CD4-positive, alpha-beta memory T cell (primary cell): ENCODE results near the gene CDC42BPB. TPM values are rescaled to one million over a fixed set of nuclear protein-coding genes. Genes with fewer than 3 reads are reported as not detected.

Source experiments
- CTCF ChIA-PET: fragments of 350-600 bp; sonication (Branson Sonifier 250); formaldehyde crosslinking; loops from one replicate; lab custom pipeline; 2021; ENCODE audit warnings: inconsistent platforms; ENCODE audit not compliant: partially characterized antibody; lab: Charles Lee
- POLR2A ChIA-PET: fragments of 350-600 bp; sonication (Branson Sonifier 250); formaldehyde crosslinking; loops from one replicate; lab custom pipeline; 2021; ENCODE audit not compliant: partially characterized antibody; lab: Charles Lee
- DNase-seq, 5 donors: peaks; one replicate each; pipeline versions ENCODE4 v3.0.0 to v3.0.0-alpha.2; 2020 to 2022; ENCODE audit warnings: mixed read lengths in 1 of 5
- H3K27ac ChIP-seq: one replicate; pipeline ENCODE4 v1.7.0; 2013; ENCODE audit warnings: low read depth, low read length
- H3K27me3 ChIP-seq: 2 replicates; pipeline ENCODE4 v1.7.0; 2013; ENCODE audit warnings: mild to moderate bottlenecking, low read length, moderate library complexity; ENCODE audit not compliant: insufficient read depth
- H3K36me3 ChIP-seq: 2 replicates; pipeline ENCODE4 v1.7.0; 2013; ENCODE audit warnings: mild to moderate bottlenecking, low read length, moderate library complexity; ENCODE audit not compliant: insufficient read depth
- H3K4me1 ChIP-seq: 2 replicates; pipeline ENCODE4 v1.7.0; 2013; ENCODE audit warnings: mild to moderate bottlenecking, low read length, moderate library complexity; ENCODE audit not compliant: insufficient read depth
- H3K4me3 ChIP-seq, 2 donors: one replicate each; pipeline ENCODE4 v1.7.0; 2013; ENCODE audit warnings: low read length in 2 of 2, mild to moderate bottlenecking in 1 of 2
- H3K9me3 ChIP-seq, 2 donors: one replicate each; pipeline ENCODE4 v1.7.0; 2013; ENCODE audit warnings: low read length in 2 of 2, control low read depth in 1 of 2; ENCODE audit not compliant: control insufficient read depth in 1 of 2
- H3K27ac Mint-ChIP-seq, 7 donors: one replicate each; pipeline ENCODE4 v1.8.0; 2020 to 2021; ENCODE audit warnings: mixed read lengths in 7 of 7, mild to moderate bottlenecking in 6 of 7, inconsistent platforms in 3 of 7, moderate library complexity in 3 of 7
- H3K27me3 Mint-ChIP-seq, 2 donors: one replicate each; pipeline ENCODE4 v1.8.0; 2020 to 2021; ENCODE audit warnings: mixed read lengths in 2 of 2
- H3K36me3 Mint-ChIP-seq, 2 donors: one replicate each; pipeline ENCODE4 v1.8.0; 2020 to 2021; ENCODE audit warnings: mixed read lengths in 2 of 2, inconsistent platforms in 1 of 2, mild to moderate bottlenecking in 1 of 2
- H3K4me1 Mint-ChIP-seq, 4 donors: one replicate each; pipeline ENCODE4 v1.8.0; 2020 to 2021; ENCODE audit warnings: mixed read lengths in 4 of 4, mild to moderate bottlenecking in 1 of 4
- H3K4me3 Mint-ChIP-seq, 8 donors: one replicate each; pipeline ENCODE4 v1.8.0; 2020 to 2021; ENCODE audit warnings: mixed read lengths in 8 of 8, mild to moderate bottlenecking in 7 of 8, moderate library complexity in 6 of 8, inconsistent platforms in 3 of 8
- H3K9me3 Mint-ChIP-seq, 8 donors: one replicate each; pipeline ENCODE4 v1.8.0; 2020 to 2021; ENCODE audit warnings: mixed read lengths in 8 of 8, mild to moderate bottlenecking in 5 of 8, inconsistent platforms in 3 of 8, moderate library complexity in 1 of 8
- intact Hi-C: fragments of 100-400 bp; cut with micrococcal nuclease; formaldehyde crosslinking; loops from one replicate; pipeline ENCODE4 v1.15.1; 2023
- polyA plus RNA-seq, 2 donors: library from polyadenylated mRNA; unstranded; fragments of 300-500 nt; fragmentation: Illumina TruSeq; gene quantifications; one replicate each; pipeline ENCODE4 v1.2.3, GENCODE V29; 2021
- total RNA-seq, 2 experiments: library from RNA; stranded (reverse); gene quantifications; one replicate each; pipeline ENCODE4 v1.2.3, GENCODE V29; 2021

Gene CDC42BPB
- total and polyA plus RNA-seq, 4 experiments from 2014 or later, result 0.02 to 8.4 (median 4.1) TPM

DNA sequence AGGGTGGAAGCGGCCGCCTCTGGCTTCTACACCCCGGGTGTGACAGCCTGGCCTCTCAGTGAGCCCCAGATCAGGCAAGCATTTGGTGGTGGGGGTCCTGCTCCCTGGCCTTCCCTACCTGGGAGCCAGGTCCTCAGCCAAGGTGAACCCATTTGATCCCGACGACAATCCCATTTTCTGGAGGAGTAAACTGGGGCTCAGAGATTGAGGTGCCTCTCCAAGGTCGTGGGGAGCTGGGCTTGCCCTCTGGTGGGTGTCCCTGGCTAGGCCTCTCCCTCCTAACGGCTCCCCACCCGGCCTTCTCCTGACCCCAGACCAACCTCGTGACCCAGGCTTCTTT, 34.5 kb upstream of the CDC42BPB start:
- Histone ChIP-seq H3K9me3 (no peaks in the 10 kb centered on the region), H3K27ac (no peak overlapping the region), H3K36me3 (no peaks in the 10 kb centered on the region), H3K4me3 (no peak overlapping the region), H3K27me3 (no peaks in the 10 kb centered on the region), H3K4me1 (peaks cover 10% of the 10 kb centered on the region)
- Mint-ChIP-seq H3K4me3 (peak overlapping the region in 3 of 8 donors; percentile 5 to 49 (median 10)), H3K4me1 (peaks cover 0 to 4% (median 0%) of the 10 kb centered on the region in 4 donors), H3K9me3 (no peaks in the 10 kb centered on the region), H3K36me3 (no peaks in the 10 kb centered on the region), H3K27me3 (peaks cover 0 to 7% of the 10 kb centered on the region in 2 donors), H3K27ac (no peak overlapping the region)
- POLR2A ChIA-PET, result no interaction called here
- intact Hi-C loops, result loop anchor here (1.0 to 2.0 kb wide), 3 partner anchors 14 to 398 kb away; no protein-coding TSS in a partner anchor
- CTCF ChIA-PET, result interaction anchor here (0.8 to 2.3 kb wide), 6 partner anchors 9 to 398 kb away, joined by 3 to 14 read pairs (median 4); no protein-coding TSS in a partner anchor
- no peak for DNase-seq

DNA sequence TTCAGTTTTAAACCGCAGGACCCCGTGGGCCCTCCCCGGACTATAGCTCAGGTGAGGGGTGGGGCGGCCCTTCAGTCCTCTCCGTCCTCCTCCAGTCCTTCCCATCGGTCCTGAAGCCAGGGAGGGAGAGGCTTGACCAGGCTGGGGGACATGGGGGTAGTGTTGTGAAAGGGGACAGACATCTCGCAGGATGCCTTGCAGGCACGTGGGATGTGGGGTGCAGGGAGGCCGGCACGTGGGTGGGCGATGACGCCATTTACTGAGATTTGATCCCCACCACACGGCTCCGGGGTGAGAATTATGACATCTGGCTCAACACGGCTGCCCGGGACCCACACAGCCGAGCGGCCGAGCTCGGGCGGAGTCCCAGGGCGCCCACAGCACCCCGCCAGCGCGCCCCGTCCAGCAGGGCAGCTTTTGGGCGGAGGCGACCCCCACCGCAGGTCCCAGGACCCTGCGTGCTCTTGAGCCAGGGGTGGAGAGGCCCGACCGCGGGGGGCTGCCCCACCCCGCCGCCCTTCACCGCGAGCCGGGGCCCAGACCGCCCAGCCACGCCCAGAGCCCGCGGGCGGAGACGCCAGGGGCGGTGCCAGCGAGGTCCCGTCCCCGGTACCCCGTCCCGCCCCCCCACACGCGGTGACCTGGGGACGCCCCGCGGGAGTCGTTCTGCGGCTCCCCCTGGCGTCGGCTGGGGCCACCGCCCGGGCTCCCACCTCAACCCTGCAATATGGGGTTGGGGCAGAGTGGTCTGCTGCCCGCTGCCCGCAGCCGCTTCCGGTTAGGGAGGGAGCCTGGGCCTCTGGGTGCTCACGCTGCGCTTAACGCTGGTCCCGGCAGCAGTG, 33.9 kb upstream of the CDC42BPB start:
- Histone ChIP-seq H3K36me3 (no peaks in the 10 kb centered on the region), H3K27ac (no peak overlapping the region), H3K9me3 (no peaks in the 10 kb centered on the region), H3K4me1 (peaks cover 10% of the 10 kb centered on the region), H3K4me3 (peak overlapping the region in 1 of 2 donors; percentile 45), H3K27me3 (no peaks in the 10 kb centered on the region)
- Mint-ChIP-seq H3K36me3 (no peaks in the 10 kb centered on the region), H3K9me3 (no peaks in the 10 kb centered on the region), H3K27me3 (peaks cover 3 to 7% of the 10 kb centered on the region in 2 donors), H3K4me1 (peaks cover 0 to 4% (median 0%) of the 10 kb centered on the region in 4 donors), H3K27ac (peak overlapping the region in 1 of 7 donors; percentile 27), H3K4me3 (peak overlapping the region; percentile 5 to 74 (median 54))
- CTCF ChIA-PET, result interaction anchor here (1.0 to 2.3 kb wide), 5 partner anchors 12 to 397 kb away, joined by 3 to 14 read pairs (median 6); no protein-coding TSS in a partner anchor
- intact Hi-C loops, result loop anchor here (1.0 to 2.0 kb wide), 3 partner anchors 13 to 397 kb away; no protein-coding TSS in a partner anchor
- POLR2A ChIA-PET, result no interaction called here
- DNase-seq, result peak; percentile 56 to 78 (median 66)

DNA sequence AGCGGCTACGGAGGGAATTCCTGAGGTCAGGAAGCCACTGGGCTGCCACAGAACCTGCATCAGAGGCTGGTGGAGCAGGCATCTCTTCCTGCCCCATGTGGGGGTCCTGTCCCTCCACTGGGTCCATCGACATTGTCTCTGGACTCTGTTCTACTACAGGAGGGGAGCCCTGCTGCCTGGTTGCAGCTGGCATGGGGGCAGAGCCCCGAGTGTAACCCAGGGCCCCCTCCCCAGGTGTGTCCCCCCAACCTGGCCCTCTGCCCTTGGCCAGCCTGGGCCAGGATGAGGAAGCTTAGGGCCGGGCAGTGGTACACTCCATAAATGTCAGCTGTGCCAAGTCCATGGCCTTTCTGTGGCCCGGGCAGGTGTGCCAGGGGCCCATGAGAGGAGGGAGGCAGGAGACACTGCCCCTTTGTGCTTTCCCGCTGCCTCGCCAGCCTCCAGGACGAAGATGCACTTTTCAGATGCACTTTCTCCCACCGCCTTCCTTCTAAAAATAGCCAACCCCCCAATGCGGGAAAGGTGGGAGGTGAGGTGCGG, 33.2 kb upstream of the CDC42BPB start:
- CTCF ChIA-PET, result interaction anchor here (1.0 to 2.3 kb wide), 5 partner anchors 11 to 397 kb away, joined by 3 to 14 read pairs (median 6); no protein-coding TSS in a partner anchor
- H3K4me1 ChIP-seq, result peaks cover 10% of the 10 kb centered on the region
- POLR2A ChIA-PET, result no interaction called here

DNA sequence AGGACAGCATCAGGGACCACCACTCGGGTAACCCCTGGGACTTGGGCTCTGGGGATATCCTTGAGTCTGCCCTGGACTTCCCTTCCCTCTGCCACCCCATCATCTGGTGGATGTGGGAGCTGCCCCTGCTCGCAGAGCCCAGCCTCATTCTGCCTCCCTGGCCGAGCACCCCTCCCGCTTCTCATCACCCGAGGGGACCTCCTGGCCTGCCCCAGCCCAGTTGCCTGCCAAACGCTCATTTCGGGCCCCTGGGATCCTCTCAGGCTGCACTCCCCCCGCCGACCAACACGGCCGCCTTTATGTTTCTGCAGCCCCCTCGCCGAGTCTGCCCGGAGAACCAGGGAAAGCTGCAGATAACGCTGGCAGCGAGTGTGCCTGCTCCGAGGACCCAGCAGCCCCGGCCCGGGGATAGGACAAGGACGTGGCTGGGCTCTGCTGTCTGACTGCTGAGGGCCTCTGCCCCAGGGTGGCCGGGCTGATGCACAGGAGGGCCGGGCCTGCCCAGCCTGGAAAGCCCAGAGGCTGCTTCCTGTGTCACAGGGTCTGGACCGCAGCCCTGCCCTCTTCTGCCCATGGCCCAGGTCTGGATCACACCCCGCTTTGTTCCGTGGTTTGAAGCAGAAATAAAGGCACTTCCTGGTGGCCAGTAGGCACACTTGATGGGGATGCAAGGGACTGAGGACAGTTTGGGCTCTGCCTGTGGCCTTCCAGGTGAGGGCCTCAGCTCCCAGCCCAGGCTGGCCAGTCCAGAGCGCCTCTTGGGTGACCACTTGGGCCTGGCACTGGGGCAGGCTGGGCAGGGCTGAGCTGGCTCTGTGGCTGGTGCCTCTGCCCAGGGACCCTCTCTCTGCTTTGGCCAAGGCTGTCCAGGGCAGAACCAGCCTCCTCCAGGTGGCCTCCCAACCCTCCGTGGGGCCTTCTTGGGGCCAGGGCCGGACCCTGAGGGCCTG, 32.3 kb upstream of the CDC42BPB start:
- Histone ChIP-seq H3K4me1 (peaks cover 10% of the 10 kb centered on the region), H3K9me3 (no peaks in the 10 kb centered on the region), H3K27me3 (peaks cover 2% of the 10 kb centered on the region), H3K36me3 (no peaks in the 10 kb centered on the region), H3K4me3 (no peak overlapping the region), H3K27ac (no peak overlapping the region)
- H3K4me3 Mint-ChIP-seq, result no peak overlapping the region
- ChIA-PET CTCF (interaction anchor here (1.8 to 2.3 kb wide), 3 partner anchors 14 to 396 kb away, joined by 4 to 14 read pairs (median 6); no protein-coding TSS in a partner anchor), POLR2A (no interaction called here)
- no peaks in the 10 kb centered on the region for H3K9me3 Mint-ChIP-seq
- H3K27me3 Mint-ChIP-seq, result peaks cover 7 to 10% of the 10 kb centered on the region in 2 donors
- DNase-seq, result no peak
- no peaks in the 10 kb centered on the region for H3K36me3 Mint-ChIP-seq
- intact Hi-C loops, result loop anchor here (2.0 kb wide), 1 partner anchor 15 kb away; no protein-coding TSS in a partner anchor
- H3K4me1 Mint-ChIP-seq, result peaks cover 0 to 4% (median under 1%) of the 10 kb centered on the region in 4 donors
- H3K27ac Mint-ChIP-seq, result no peak overlapping the region

More for the DNA sequence above, 33.2 kb upstream of the CDC42BPB start:
- Mint-ChIP-seq H3K4me3 (peak overlapping the region in 6 of 8 donors; percentile 13 to 74 (median 62)), H3K4me1 (peaks cover 0 to 4% (median under 1%) of the 10 kb centered on the region in 4 donors), H3K27ac (no peak overlapping the region), H3K9me3 (no peaks in the 10 kb centered on the region), H3K36me3 (no peaks in the 10 kb centered on the region), H3K27me3 (peaks cover 4 to 8% of the 10 kb centered on the region in 2 donors)
- H3K27me3 ChIP-seq, result no peaks in the 10 kb centered on the region
- H3K27ac ChIP-seq, result no peak overlapping the region
- DNase-seq, result no peak
- no peaks in the 10 kb centered on the region for H3K36me3 ChIP-seq
- no peaks in the 10 kb centered on the region for H3K9me3 ChIP-seq
- intact Hi-C loops, result loop anchor here (1.0 to 2.0 kb wide), 3 partner anchors 12 to 396 kb away; no protein-coding TSS in a partner anchor
- H3K4me3 ChIP-seq, result peak overlapping the region in 1 of 2 donors; percentile 45

GRCh38 chr14:103088921-103089320, 31.6 kb upstream of the CDC42BPB start:
- H3K4me1 ChIP-seq, result peaks cover 10% of the 10 kb centered on the region
- no peaks in the 10 kb centered on the region for H3K36me3 ChIP-seq
- no peak overlapping the region for H3K27ac ChIP-seq
- Mint-ChIP-seq H3K27me3 (peaks cover 9 to 13% of the 10 kb centered on the region in 2 donors), H3K27ac (peak overlapping the region in 1 of 7 donors; percentile 44), H3K4me3 (no peak overlapping the region), H3K36me3 (no peaks in the 10 kb centered on the region), H3K4me1 (peaks cover 0 to 4% (median 1%) of the 10 kb centered on the region in 4 donors), H3K9me3 (no peaks in the 10 kb centered on the region)
- H3K9me3 ChIP-seq, result no peaks in the 10 kb centered on the region
- intact Hi-C loops, result no loop called here
- POLR2A ChIA-PET, result no interaction called here
- CTCF ChIA-PET, result interaction anchor here (1.9 kb wide), 1 partner anchor 16 kb away, joined by 6 read pairs; no protein-coding TSS in a partner anchor
- H3K27me3 ChIP-seq, result peaks cover 6% of the 10 kb centered on the region
- DNase-seq, result no peak
- no peak overlapping the region for H3K4me3 ChIP-seq

DNA sequence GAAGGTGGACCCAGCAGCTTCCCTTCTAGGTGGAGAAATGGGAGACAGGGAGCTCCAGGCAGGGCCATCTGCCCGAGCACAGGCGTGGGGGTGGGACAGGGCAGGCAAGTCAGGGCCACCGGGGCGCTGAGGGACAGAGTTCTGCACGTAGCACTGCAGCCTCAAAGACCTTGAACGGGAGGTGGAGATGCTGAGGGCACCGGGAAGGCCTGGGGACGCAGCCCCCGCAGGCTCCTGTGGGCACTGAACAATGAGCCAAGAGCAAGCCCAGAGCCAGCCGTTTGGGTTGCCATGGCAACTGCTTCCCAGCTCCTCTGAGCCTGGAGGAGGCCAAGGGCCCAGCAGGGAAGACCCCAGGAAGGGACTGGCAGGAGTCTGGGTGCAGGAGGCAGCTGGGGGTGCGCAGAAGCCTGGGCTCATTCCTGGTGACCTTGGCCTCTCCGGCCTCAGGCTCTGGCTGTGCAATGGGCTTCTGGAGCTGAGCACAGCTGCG, 30.0 kb upstream of the CDC42BPB start:
- Mint-ChIP-seq H3K36me3 (no peaks in the 10 kb centered on the region), H3K4me1 (peaks cover 0 to 4% (median 1%) of the 10 kb centered on the region in 4 donors), H3K9me3 (no peaks in the 10 kb centered on the region), H3K4me3 (peak overlapping the region in 1 of 8 donors; percentile 31), H3K27me3 (peaks cover 9 to 13% of the 10 kb centered on the region in 2 donors), H3K27ac (no peak overlapping the region)
- Histone ChIP-seq H3K27ac (no peak overlapping the region), H3K4me1 (peaks cover 10% of the 10 kb centered on the region), H3K4me3 (no peak overlapping the region), H3K36me3 (no peaks in the 10 kb centered on the region), H3K9me3 (no peaks in the 10 kb centered on the region), H3K27me3 (peaks cover 6% of the 10 kb centered on the region)
- POLR2A ChIA-PET, result no interaction called here
- intact Hi-C loops, result no loop called here
- CTCF ChIA-PET, result interaction anchor here (1.1 kb wide), 2 partner anchors 17 to 20 kb away, joined by 3 to 4 read pairs; no protein-coding TSS in a partner anchor
- DNase-seq, result no peak
